HEK293 (cell line): ENCODE measurements around the gene MCHR1.

Experiments used
- CTCF ChIA-PET: fragments of 350-600 bp; formaldehyde crosslinking; extraction: SDS; loops from one replicate; lab custom pipeline; 2021; ENCODE audit warnings: antibody characterized with exemption; lab: Yijun Ruan, JAX
- POLR2A ChIA-PET: fragments of 300-600 bp; formaldehyde crosslinking; extraction: SDS; loops from one replicate; lab custom pipeline; 2020; ENCODE audit warnings: antibody characterized with exemption, inconsistent platforms; lab: Yijun Ruan, JAX
- H3K27ac ChIP-seq: fragments of 200-500 bp; sonication (Bioruptor generic); 2 replicates; pipeline ENCODE4 v1.5.1; 2014; ENCODE audit warnings: low read depth, low read length, control low read depth, inconsistent platforms; ENCODE audit errors: extremely low read depth
- H3K36me3 ChIP-seq, 2 experiments: fragments of 200-500 bp in 1 of 2; sonication (Bioruptor generic) in 1 of 2; 1 replicate in 1 of 2; 2 replicates in 1 of 2; pipeline ENCODE4 v1.5.1; 2014 to 2017; ENCODE audit warnings: inconsistent platforms in 2 of 2, low read length in 2 of 2; ENCODE audit not compliant: control insufficient read depth in 2 of 2, insufficient read depth in 1 of 2
- H3K4me1 ChIP-seq: fragments of 200-500 bp; sonication (Bioruptor generic); 2 replicates; pipeline ENCODE4 v1.5.1; 2014; ENCODE audit warnings: mild to moderate bottlenecking, low read length, inconsistent platforms; ENCODE audit not compliant: control insufficient read depth, insufficient read depth
- H3K4me3 ChIP-seq: 2 replicates; pipeline ENCODE4 v1.5.1; 2011; ENCODE audit warnings: low read depth, mild to moderate bottlenecking, control low read depth, low read length, moderate library complexity
- H3K9me3 ChIP-seq: fragments of 200-500 bp; sonication (Bioruptor generic); 2 replicates; pipeline ENCODE4 v1.5.1; 2014; ENCODE audit warnings: low read depth, low read length, inconsistent platforms; ENCODE audit not compliant: control insufficient read depth, insufficient read depth
- FEZF1 ChIP-seq: fragments of 450-650 bp; formaldehyde crosslinking; IDR thresholded peaks from 2 replicates; pipeline ENCODE4 v1.5.1; 2016; ENCODE audit warnings: missing biosample characterization, missing genetic modification characterization
- GFI1B ChIP-seq: fragments of 450-650 bp; formaldehyde crosslinking; IDR thresholded peaks from 2 replicates; pipeline ENCODE4 v1.5.1; 2016; ENCODE audit warnings: missing biosample characterization, missing genetic modification characterization
- GLI2 ChIP-seq: fragments of 450-650 bp; formaldehyde crosslinking; IDR thresholded peaks from 2 replicates; pipeline ENCODE4; 2017; ENCODE audit warnings: missing biosample characterization, missing genetic modification characterization, low read depth, borderline replicate concordance
- HOXC10 ChIP-seq: sonication (generic); formaldehyde crosslinking; IDR thresholded peaks from 2 replicates; pipeline ENCODE4 v1.8.1; 2023; ENCODE audit warnings: mild to moderate bottlenecking, missing genetic modification reagents
- IKZF3 ChIP-seq: fragments of 450-650 bp; IDR thresholded peaks from 2 replicates; pipeline ENCODE4 v1.5.0; 2018; ENCODE audit warnings: missing biosample characterization, mild to moderate bottlenecking, missing genetic modification characterization, moderate library complexity
- KLF1 ChIP-seq: fragments of 450-650 bp; formaldehyde crosslinking; IDR thresholded peaks from 2 replicates; pipeline ENCODE4 v1.5.1; 2016; ENCODE audit warnings: missing biosample characterization, missing genetic modification characterization
- KLF8 ChIP-seq: fragments of 450-650 bp; formaldehyde crosslinking; IDR thresholded peaks from 2 replicates; pipeline ENCODE4 v1.5.1; 2016; ENCODE audit warnings: missing biosample characterization, missing genetic modification characterization
- PRDM1 ChIP-seq: fragments of 450-650 bp; formaldehyde crosslinking; IDR thresholded peaks from 2 replicates; pipeline ENCODE4; 2016; ENCODE audit warnings: missing biosample characterization, missing genetic modification characterization
- SCRT2 ChIP-seq: fragments of 450-650 bp; formaldehyde crosslinking; IDR thresholded peaks from 2 replicates; pipeline ENCODE4 v1.5.1; 2016; ENCODE audit warnings: missing biosample characterization, missing genetic modification characterization
- SP3 ChIP-seq: fragments of 450-650 bp; formaldehyde crosslinking; IDR thresholded peaks from 2 replicates; pipeline ENCODE4 v1.5.1; 2016; ENCODE audit warnings: missing biosample characterization, missing genetic modification characterization
- ZBTB48 ChIP-seq: fragments of 450-650 bp; formaldehyde crosslinking; IDR thresholded peaks from 2 replicates; pipeline ENCODE4 v1.5.1; 2016; ENCODE audit warnings: missing biosample characterization, missing genetic modification characterization
- ZEB2 ChIP-seq: fragments of 450-650 bp; formaldehyde crosslinking; IDR thresholded peaks from 2 replicates; pipeline ENCODE4 v1.5.1; 2016; ENCODE audit warnings: missing biosample characterization, missing genetic modification characterization
- ZNF10 ChIP-seq: fragments of 450-650 bp; formaldehyde crosslinking; IDR thresholded peaks from 2 replicates; pipeline ENCODE4 v1.5.1; 2017; ENCODE audit warnings: missing biosample characterization, missing genetic modification characterization
- ZNF174 ChIP-seq: fragments of 450-650 bp; formaldehyde crosslinking; IDR thresholded peaks from 2 replicates; pipeline ENCODE4 v1.5.0; 2017; ENCODE audit warnings: missing biosample characterization, mild to moderate bottlenecking, missing genetic modification characterization
- ZNF175 ChIP-seq: fragments of 450-650 bp; formaldehyde crosslinking; IDR thresholded peaks from 2 replicates; pipeline ENCODE4 v1.5.1; 2016; ENCODE audit warnings: missing biosample characterization, missing genetic modification characterization
- ZNF184 ChIP-seq: fragments of 450-650 bp; IDR thresholded peaks from 2 replicates; pipeline ENCODE4 v1.5.1; 2018; ENCODE audit warnings: missing biosample characterization, mild to moderate bottlenecking, missing genetic modification characterization
- ZNF530 ChIP-seq: fragments of 450-650 bp; formaldehyde crosslinking; IDR thresholded peaks from 2 replicates; pipeline ENCODE4 v1.5.1; 2016; ENCODE audit warnings: low read depth, missing biosample characterization, missing genetic modification characterization
- ZNF707 ChIP-seq: fragments of 450-650 bp; formaldehyde crosslinking; IDR thresholded peaks from 2 replicates; pipeline ENCODE4 v1.5.1; 2016; ENCODE audit warnings: missing biosample characterization, missing genetic modification characterization
- ZNF830 ChIP-seq: fragments of 450-650 bp; IDR thresholded peaks from 2 replicates; pipeline ENCODE4 v1.5.0; 2018; ENCODE audit warnings: missing biosample characterization, missing genetic modification characterization, low read depth, mild to moderate bottlenecking, moderate library complexity
- ZNF843 ChIP-seq: fragments of 450-650 bp; formaldehyde crosslinking; IDR thresholded peaks from 2 replicates; pipeline ENCODE4 v1.5.1; 2016; ENCODE audit warnings: missing biosample characterization, missing genetic modification characterization
- ZSCAN23 ChIP-seq: fragments of 450-650 bp; formaldehyde crosslinking; IDR thresholded peaks from 2 replicates; pipeline ENCODE4 v1.5.1; 2016; ENCODE audit warnings: missing biosample characterization, missing genetic modification characterization
- TF ChIP-seq, protein P1 (sequence below): fragments of 450-650 bp; IDR thresholded peaks from 2 replicates; pipeline ENCODE4 v1.5.1; 2018; ENCODE audit warnings: missing biosample characterization, missing genetic modification characterization
- TF ChIP-seq, protein P2 (sequence below): fragments of 450-650 bp; formaldehyde crosslinking; IDR thresholded peaks from 2 replicates; pipeline ENCODE4 v1.5.1; 2016; ENCODE audit warnings: missing biosample characterization, missing genetic modification characterization
- TF ChIP-seq, protein P3 (sequence below): fragments of 450-650 bp; formaldehyde crosslinking; IDR thresholded peaks from 2 replicates; pipeline ENCODE4 v1.5.1; 2016; ENCODE audit warnings: missing biosample characterization, missing genetic modification characterization
- TF ChIP-seq, protein P4 (sequence below): fragments of 450-650 bp; formaldehyde crosslinking; IDR thresholded peaks from 2 replicates; pipeline ENCODE4 v1.5.1; 2016; ENCODE audit warnings: missing biosample characterization, missing genetic modification characterization, borderline replicate concordance
- TF ChIP-seq, protein P5 (sequence below): fragments of 450-650 bp; formaldehyde crosslinking; IDR thresholded peaks from 2 replicates; pipeline ENCODE4 v1.5.1; 2017; ENCODE audit warnings: missing biosample characterization, missing genetic modification characterization

Gene MCHR1

DNA sequence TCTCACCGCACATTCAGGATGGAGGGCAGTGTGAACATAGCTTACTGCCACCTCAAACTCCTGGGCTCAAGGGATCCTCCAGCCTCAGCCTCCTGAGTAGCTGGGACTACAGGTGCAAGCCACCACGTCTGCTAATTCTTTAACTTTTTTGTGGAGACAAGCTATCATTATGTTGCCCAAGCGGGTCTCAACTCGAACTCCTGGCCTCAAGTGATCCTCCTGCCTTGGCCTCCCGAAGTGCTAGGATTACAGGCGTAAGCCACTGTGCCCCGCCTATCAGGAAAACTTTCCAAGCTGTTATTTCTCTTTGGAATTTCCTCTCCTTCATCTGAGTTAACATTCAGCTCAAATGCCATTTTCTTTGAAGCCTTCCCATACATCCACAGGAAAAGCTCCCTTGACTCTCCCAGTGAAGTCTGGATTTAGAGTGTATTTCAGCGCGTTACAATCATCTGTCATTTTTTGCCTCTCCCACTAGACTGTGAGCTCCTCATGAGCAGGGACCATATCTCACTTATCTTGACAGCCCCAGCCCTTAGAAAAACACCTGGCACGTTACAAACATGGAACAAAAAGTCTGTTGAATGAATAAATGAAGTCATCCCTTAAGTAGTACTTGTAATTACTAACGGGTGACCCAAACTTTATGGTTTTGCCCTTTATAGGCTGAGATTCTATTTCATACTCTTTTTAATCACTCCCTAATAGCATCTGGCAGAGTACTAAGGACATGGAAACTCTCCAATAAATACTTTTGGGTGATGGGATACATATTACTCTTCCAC lies 45.0 kb upstream of the MCHR1 start:
- CTCF ChIA-PET: interaction anchor here (0.5 to 3.7 kb wide), 17 partner anchors 7 to 198 kb away, joined by 3 to 17 read pairs (median 4); no protein-coding TSS in a partner anchor
- POLR2A ChIA-PET: interaction anchor here (1.0 to 2.1 kb wide), 6 partner anchors 11 to 102 kb away, joined by 3 to 14 read pairs (median 4); no protein-coding TSS in a partner anchor
- no peak overlapping the region; the same call in 1 of the 2 replicates for H3K4me3 ChIP-seq
- TF ChIP-seq, protein P1, sequence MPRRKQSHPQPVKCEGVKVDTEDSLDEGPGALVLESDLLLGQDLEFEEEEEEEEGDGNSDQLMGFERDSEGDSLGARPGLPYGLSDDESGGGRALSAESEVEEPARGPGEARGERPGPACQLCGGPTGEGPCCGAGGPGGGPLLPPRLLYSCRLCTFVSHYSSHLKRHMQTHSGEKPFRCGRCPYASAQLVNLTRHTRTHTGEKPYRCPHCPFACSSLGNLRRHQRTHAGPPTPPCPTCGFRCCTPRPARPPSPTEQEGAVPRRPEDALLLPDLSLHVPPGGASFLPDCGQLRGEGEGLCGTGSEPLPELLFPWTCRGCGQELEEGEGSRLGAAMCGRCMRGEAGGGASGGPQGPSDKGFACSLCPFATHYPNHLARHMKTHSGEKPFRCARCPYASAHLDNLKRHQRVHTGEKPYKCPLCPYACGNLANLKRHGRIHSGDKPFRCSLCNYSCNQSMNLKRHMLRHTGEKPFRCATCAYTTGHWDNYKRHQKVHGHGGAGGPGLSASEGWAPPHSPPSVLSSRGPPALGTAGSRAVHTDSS (tag by site-specific recombination): no peak
- TF ChIP-seq ZSCAN23 (peak; percentile 66; the same call in 1 of the 2 replicates), PRDM1 (tag by site-specific recombination) (no peak), ZEB2 (tag by site-specific recombination) (peak; percentile 78), GLI2 (tag by site-specific recombination) (peak; percentile 63; the same call in 1 of the 2 replicates), ZBTB48 (tag by site-specific recombination) (peak; percentile 87), ZNF174 (tag by site-specific recombination) (no peak), ZNF843 (tag by site-specific recombination) (peak; percentile 92), ZNF175 (tag by site-specific recombination) (no peak), SP3 (tag by site-specific recombination) (no peak), ZNF184 (0 out of 2 replicates have a peak, but pooled peaks have one; percentile 17), SCRT2 (tag by site-specific recombination) (peak; percentile 54), IKZF3 (tag by site-specific recombination) (peak; percentile 71; the same call in 1 of the 2 replicates), GFI1B (tag by site-specific recombination) (no peak), ZNF830 (tag by site-specific recombination) (no peak), KLF1 (tag by site-specific recombination) (peak; percentile 44; the same call in 1 of the 2 replicates), ZNF530 (tag by site-specific recombination) (no peak), ZNF707 (tag by site-specific recombination) (no peak), FEZF1 (tag by site-specific recombination) (peak; percentile 94), ZNF10 (no peak), HOXC10 (CRISPR knock-in tag) (no peak), KLF8 (tag by site-specific recombination) (peak; percentile 79)
- TF ChIP-seq, protein P2, sequence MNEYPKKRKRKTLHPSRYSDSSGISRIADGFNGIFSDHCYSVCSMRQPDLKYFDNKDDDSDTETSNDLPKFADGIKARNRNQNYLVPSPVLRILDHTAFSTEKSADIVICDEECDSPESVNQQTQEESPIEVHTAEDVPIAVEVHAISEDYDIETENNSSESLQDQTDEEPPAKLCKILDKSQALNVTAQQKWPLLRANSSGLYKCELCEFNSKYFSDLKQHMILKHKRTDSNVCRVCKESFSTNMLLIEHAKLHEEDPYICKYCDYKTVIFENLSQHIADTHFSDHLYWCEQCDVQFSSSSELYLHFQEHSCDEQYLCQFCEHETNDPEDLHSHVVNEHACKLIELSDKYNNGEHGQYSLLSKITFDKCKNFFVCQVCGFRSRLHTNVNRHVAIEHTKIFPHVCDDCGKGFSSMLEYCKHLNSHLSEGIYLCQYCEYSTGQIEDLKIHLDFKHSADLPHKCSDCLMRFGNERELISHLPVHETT (tag by site-specific recombination): peak; percentile 62; the same call in 1 of the 2 replicates
- TF ChIP-seq, protein P3, sequence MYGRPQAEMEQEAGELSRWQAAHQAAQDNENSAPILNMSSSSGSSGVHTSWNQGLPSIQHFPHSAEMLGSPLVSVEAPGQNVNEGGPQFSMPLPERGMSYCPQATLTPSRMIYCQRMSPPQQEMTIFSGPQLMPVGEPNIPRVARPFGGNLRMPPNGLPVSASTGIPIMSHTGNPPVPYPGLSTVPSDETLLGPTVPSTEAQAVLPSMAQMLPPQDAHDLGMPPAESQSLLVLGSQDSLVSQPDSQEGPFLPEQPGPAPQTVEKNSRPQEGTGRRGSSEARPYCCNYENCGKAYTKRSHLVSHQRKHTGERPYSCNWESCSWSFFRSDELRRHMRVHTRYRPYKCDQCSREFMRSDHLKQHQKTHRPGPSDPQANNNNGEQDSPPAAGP: peak; percentile 79; the same call in 1 of the 2 replicates
- TF ChIP-seq, protein P4, sequence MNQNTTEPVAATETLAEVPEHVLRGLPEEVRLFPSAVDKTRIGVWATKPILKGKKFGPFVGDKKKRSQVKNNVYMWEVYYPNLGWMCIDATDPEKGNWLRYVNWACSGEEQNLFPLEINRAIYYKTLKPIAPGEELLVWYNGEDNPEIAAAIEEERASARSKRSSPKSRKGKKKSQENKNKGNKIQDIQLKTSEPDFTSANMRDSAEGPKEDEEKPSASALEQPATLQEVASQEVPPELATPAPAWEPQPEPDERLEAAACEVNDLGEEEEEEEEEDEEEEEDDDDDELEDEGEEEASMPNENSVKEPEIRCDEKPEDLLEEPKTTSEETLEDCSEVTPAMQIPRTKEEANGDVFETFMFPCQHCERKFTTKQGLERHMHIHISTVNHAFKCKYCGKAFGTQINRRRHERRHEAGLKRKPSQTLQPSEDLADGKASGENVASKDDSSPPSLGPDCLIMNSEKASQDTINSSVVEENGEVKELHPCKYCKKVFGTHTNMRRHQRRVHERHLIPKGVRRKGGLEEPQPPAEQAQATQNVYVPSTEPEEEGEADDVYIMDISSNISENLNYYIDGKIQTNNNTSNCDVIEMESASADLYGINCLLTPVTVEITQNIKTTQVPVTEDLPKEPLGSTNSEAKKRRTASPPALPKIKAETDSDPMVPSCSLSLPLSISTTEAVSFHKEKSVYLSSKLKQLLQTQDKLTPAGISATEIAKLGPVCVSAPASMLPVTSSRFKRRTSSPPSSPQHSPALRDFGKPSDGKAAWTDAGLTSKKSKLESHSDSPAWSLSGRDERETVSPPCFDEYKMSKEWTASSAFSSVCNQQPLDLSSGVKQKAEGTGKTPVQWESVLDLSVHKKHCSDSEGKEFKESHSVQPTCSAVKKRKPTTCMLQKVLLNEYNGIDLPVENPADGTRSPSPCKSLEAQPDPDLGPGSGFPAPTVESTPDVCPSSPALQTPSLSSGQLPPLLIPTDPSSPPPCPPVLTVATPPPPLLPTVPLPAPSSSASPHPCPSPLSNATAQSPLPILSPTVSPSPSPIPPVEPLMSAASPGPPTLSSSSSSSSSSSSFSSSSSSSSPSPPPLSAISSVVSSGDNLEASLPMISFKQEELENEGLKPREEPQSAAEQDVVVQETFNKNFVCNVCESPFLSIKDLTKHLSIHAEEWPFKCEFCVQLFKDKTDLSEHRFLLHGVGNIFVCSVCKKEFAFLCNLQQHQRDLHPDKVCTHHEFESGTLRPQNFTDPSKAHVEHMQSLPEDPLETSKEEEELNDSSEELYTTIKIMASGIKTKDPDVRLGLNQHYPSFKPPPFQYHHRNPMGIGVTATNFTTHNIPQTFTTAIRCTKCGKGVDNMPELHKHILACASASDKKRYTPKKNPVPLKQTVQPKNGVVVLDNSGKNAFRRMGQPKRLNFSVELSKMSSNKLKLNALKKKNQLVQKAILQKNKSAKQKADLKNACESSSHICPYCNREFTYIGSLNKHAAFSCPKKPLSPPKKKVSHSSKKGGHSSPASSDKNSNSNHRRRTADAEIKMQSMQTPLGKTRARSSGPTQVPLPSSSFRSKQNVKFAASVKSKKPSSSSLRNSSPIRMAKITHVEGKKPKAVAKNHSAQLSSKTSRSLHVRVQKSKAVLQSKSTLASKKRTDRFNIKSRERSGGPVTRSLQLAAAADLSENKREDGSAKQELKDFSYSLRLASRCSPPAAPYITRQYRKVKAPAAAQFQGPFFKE (tag by site-specific recombination): no peak
- TF ChIP-seq, protein P5, sequence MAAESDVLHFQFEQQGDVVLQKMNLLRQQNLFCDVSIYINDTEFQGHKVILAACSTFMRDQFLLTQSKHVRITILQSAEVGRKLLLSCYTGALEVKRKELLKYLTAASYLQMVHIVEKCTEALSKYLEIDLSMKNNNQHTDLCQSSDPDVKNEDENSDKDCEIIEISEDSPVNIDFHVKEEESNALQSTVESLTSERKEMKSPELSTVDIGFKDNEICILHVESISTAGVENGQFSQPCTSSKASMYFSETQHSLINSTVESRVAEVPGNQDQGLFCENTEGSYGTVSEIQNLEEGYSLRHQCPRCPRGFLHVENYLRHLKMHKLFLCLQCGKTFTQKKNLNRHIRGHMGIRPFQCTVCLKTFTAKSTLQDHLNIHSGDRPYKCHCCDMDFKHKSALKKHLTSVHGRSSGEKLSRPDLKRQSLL (tag by site-specific recombination): no peak

More for the DNA sequence above, 45.0 kb upstream of the MCHR1 start:
- Histone ChIP-seq H3K4me1 (peaks cover 12% of the 10 kb centered on the region; the same call in 1 of the 2 replicates), H3K27ac (0 out of 2 replicates have a peak overlapping the region, but pooled peaks have one; percentile 89), H3K9me3 (no peaks in the 10 kb centered on the region), H3K36me3 (no peaks in the 10 kb centered on the region)
